ENCODE results near the gene ZDHHC14.

DNA sequence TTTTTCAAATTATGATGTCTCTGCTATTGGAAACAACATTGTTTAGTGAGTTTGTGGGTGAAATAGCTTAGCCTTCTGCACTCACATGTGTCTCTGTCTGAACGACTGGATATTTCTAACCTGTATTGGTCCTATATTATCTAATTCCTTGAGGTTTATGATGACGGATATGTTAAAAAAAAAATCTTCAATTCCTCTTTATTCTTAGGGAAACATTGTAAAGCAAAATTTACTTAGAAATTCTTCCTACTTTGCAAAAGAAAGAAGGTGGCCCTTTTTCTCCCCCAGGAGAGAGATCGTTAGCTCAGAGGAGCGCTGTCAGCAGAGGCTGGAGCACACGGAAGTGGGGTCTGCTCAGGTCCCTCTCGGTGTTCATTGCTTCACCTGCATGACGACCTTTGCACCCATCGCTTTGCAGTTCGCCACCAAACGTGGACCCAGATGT, 149.8 kb downstream of the ZDHHC14 start:
- TF ChIP-seq, protein P1, sequence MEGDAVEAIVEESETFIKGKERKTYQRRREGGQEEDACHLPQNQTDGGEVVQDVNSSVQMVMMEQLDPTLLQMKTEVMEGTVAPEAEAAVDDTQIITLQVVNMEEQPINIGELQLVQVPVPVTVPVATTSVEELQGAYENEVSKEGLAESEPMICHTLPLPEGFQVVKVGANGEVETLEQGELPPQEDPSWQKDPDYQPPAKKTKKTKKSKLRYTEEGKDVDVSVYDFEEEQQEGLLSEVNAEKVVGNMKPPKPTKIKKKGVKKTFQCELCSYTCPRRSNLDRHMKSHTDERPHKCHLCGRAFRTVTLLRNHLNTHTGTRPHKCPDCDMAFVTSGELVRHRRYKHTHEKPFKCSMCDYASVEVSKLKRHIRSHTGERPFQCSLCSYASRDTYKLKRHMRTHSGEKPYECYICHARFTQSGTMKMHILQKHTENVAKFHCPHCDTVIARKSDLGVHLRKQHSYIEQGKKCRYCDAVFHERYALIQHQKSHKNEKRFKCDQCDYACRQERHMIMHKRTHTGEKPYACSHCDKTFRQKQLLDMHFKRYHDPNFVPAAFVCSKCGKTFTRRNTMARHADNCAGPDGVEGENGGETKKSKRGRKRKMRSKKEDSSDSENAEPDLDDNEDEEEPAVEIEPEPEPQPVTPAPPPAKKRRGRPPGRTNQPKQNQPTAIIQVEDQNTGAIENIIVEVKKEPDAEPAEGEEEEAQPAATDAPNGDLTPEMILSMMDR (IDR thresholded peaks at IDR 0.05) = no peak
- TF ChIP-seq POLR2A (IDR thresholded peaks at IDR 0.05) = no peak
